NCI-H2081 treated with DMSO at 0.1 percent for 48 hours (cell line): ENCODE measurements around the gene GPR25.

ENCODE experiments used
- DNase-seq: peaks from one replicate; lab custom pipeline; 2025; lab: John Stamatoyannopoulos, UW

GPR25 gene

GRCh38 chr1:200873671-200874397, 1.1 kb downstream of the GPR25 start:
- no peak for DNase-seq

DNA sequence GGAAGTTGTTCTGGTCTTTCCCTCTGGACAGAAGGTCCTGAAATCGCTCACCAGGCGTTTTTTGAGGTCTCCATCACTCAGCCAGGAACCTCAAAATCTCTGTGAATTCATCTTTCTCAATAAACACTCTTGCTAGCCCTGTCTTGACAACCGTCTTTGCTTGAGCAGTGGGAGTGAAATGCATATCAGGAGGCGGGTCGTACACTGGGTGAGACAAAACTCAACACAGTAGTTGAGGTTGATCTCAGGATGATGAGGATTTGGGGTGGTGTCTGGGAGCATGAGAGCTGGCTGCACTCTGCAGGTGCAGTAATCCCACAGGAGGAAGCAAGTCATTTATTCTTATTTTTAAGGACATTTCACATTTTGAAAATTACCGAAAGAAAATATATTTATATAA, 1.9 kb downstream of the GPR25 start:
- no peak for DNase-seq

GRCh38 chr1:200875416-200875815, 2.6 kb downstream of the GPR25 start:
- DNase-seq = no peak

- DNase-seq = no peak
Observed at GRCh38 chr1:200877010-200877409, 4.2 kb downstream of the GPR25 start.

DNA sequence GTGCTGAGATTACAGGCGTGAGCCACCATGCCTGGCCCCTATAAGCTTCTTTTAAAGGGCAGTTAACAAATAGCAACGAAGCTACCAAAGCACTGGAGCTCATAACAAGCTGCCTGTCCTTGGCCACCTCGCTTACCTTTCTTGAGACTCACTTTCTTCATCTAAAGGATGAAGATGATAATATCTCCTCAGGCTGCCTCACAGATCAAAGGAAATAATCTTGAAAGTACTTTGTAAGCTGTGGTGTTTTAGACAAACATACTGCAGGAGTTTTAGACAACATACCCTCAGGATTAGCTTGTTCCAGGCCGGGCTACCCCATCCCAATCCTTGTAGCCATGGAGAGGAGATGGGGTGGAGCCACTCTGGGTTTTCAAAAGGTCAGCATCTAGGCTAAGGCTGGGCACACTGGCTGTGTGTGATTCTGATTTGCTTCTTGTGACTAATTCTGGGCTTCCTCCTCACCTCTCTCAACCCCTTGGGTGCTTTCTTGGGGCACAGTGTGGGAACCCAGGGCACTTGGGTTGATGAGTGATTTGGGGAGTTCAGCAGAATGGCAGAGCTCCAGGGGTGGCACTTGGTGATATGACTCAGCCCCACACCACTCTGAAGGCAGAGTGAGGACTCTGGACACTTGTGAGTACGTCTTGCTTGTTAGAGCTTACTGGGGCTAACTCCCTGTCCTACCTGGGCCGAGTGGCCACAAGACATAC, 5.2 kb downstream of the GPR25 start:
- DNase-seq = no peak

GRCh38 chr1:200880212-200880611, 7.4 kb downstream of the GPR25 start:
- no peak for DNase-seq

- DNase-seq = no peak
Observed at GRCh38 chr1:200883118-200883517, 10.3 kb downstream of the GPR25 start.

DNA sequence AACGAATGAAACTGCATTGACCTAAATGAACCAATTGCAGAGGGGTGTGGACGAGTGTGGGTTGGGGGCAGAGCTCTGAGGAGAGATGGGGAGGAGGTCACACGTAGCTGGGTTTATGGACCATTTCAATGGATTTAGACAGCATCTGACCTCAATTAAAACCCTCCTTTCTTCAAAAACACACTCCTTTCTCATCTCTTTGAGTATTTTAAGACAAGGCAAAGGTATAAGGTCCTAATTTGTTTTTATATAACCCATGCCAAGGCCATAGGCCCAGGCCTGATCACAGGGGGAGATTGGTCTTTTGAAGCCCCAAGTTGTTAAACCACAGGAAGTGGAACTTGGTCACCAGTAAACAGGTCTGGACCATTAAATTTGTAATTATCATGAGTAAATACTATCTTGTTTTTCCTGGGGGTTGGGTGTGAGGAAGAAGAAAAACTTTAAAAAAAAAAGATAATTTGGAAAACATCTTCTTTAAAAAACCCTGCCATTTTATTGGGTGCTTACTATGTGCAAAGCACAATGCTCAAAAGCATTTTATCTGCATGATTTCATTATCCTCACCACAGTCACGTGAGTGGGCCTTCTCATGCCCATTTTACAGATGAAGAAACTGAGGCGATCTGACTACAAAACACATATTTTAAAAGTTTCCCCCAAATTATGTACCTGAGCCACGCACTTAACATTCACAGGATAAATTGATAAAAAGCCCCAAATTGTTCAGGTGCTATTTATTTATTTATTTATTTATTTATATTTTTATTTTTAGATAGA, 13.0 kb downstream of the GPR25 start:
- DNase-seq = no peak

GRCh38 chr1:200886594-200886993, 13.8 kb downstream of the GPR25 start:
- no peak for DNase-seq

DNA sequence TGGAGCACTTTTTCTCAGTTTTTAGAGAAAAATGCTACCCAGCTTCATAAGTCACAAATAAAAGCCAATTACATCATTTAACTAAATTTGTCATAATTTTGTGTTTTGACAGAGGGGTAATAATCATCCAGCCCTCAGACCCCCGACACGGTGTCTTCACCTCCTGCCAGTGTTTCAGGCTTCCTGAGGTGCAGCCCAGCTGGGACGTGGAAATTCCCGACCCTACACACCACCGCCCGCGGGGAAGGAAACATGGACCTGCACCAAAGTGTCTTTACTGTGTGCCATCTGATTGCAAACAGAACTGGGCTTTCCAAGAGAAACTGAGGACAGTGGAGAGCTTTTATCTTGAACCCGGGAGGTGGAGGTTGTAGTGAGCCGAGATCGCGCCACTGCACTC, 14.3 kb downstream of the GPR25 start:
- no peak for DNase-seq

- no peak for DNase-seq
Observed at GRCh38 chr1:200887772-200888348, 15.1 kb downstream of the GPR25 start.

- DNase-seq = no peak
Observed at GRCh38 chr1:200888349-200888838, 15.6 kb downstream of the GPR25 start.

GRCh38 chr1:200889571-200889970, 16.8 kb downstream of the GPR25 start:
- DNase-seq = no peak

DNA sequence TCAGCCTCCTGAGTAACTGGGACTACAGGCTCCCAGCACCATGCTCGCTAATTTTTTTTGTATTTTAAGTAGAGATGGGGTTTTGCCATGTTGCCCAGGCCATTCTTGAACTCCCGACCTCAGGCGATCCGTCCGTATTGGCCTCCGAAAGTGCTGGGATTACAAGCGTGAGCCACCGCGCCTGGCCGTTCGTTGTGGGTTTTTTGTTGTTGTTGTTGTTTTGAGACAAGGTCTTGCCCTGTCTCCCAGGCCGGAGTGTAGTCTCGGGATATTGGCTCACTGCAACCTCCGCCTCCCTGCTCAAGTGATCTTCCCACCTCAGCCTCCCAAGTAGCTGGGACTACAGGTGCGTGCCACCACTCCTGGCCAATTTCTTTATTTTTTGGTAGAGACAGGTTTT, 17.2 kb downstream of the GPR25 start:
- DNase-seq = no peak

- DNase-seq = no peak
Observed at GRCh38 chr1:200890818-200891773, 18.3 kb downstream of the GPR25 start.

- DNase-seq = no peak
Observed at GRCh38 chr1:200891774-200892157, 19.0 kb downstream of the GPR25 start.

DNA sequence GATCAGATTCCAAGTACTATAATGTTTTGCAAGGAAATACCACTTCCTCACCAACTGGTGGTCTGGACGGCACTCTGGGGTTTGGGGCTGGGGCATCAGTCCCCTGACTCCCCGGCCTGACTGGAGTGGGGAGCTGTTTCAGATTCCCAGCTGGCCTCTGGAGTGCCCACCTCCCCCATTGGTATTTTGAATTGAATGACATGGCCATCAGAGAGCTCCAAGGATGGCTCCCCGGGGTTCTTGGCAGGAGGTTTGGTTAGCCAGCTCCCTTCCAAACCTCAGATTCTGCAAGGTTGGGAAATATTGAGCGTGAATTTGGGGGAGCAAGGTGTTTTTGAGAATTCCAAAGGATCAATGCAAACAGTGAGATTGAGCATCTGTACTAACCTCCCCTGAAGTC, 19.8 kb downstream of the GPR25 start:
- DNase-seq = no peak

DNA sequence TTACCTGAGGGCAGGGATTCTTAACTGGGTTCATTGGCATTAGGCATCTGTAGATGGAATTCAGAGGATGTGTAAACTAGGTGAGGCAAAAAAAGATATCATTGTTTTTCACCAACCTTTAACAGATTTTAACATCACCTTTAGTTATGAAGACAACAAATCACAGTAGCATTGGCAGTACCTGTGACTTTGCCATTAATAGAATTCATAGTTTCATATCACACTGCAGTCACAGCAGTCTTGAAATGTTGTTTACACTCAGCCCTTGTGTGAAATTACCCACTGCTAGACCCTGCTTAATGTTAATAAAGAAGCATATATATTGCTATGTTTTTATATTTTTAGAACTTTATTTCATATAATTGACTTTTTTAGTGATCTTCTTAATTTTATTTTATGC, 20.2 kb downstream of the GPR25 start:
- no peak for DNase-seq

DNA sequence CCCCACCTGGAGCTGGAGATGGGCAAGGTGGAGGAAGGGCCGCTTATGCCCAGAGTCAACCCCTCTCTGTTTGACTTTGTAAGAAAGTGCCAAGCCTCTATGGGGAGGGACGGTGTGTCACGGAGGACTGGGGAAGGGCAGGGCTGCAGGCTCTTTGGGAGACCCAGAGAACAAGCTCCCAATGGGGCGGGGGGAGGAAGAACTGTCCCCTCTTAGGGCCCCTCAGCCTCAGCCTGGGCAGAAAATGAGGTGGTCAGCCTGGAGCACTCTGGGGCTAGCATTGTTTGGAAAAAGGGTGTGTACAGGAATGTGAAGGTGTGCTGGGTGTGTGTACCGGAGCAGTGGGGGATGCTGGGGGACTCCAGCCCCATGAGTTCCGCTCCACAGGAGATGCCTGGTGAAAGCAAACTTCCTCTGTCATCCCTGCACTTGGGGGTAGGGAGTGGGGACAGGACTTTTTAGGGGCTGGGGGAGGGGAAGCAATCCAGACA, 20.7 kb downstream of the GPR25 start:
- DNase-seq = no peak

GRCh38 chr1:200894712-200895442, 22.1 kb downstream of the GPR25 start, which contains the start of gene INAVA:
TSS of gene INAVA (plus strand) at chr1:200894900. CDS start at chr1:200898401, 3,501 bp downstream.
- DNase-seq = no peak
